ENCODE results near the gene PFKFB4. TPM values are rescaled to one million over a fixed set of nuclear protein-coding genes. Genes with fewer than 3 reads are reported as not detected.
A peak's percentile ranks its signal among the peaks of the same experiment; 100 is the strongest.
"Not testable (repeated sequence)": the region's sequence is repeated elsewhere in the genome, so short reads cannot be mapped to it uniquely, and the experiment has no call there.

Gene PFKFB4
- total RNA-seq, 2 experiments from 2014 or later: 21.6 to 24.9 TPM

- H3K27ac Mint-ChIP-seq: peak overlapping the region; percentile 62
- no peak overlapping the region for H3K4me3 Mint-ChIP-seq
- H3K9me3 Mint-ChIP-seq: no peaks in the 10 kb centered on the region
- peaks cover 45% of the 10 kb centered on the region for H3K4me1 Mint-ChIP-seq
- H3K27me3 Mint-ChIP-seq: no peaks in the 10 kb centered on the region
- peaks cover 20% of the 10 kb centered on the region for H3K36me3 Mint-ChIP-seq (ENCODE audit: low read depth)
- CTCF ChIA-PET: interaction anchor here (0.6 to 3.4 kb wide), 21 partner anchors 8 to 355 kb away, joined by 3 to 19 read pairs (median 3); partner anchors contain the start of genes PFKFB4 and SLC26A6
- POLR2A ChIA-PET: interaction anchor here (0.5 to 0.6 kb wide), 2 partner anchors 8 to 107 kb away, joined by 3 to 5 read pairs; no protein-coding TSS in a partner anchor
- DNase-seq: peak; percentile 89
Measured at GRCh38 chr3:48548729-48549705, 7.6 kb downstream of the PFKFB4 start.

DNA sequence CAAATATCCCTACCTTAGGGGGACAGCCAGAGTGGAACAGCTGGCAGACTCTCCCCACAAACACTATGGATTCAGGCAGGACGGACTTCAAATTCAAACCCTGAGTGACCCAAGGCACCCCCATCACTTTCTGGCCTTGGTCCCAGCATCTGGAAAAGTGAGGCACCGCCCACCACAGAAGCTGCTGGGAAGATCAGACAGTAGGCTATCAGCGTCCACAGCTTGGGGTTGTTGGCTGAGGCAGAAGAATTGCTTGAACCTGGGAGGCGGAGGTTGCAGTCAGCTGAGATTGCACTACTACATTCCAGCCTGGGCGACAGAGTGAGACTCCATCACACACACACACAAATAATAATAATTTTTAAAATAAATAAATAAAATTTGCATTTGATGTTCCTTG lies 8.5 kb downstream of the PFKFB4 start:
- CTCF ChIA-PET: interaction anchor here (0.6 to 3.4 kb wide), 8 partner anchors 14 to 354 kb away, joined by 3 to 19 read pairs (median 4); no protein-coding TSS in a partner anchor
- no peak overlapping the region for H3K4me3 Mint-ChIP-seq
- no peak for DNase-seq
- H3K27me3 Mint-ChIP-seq: no peaks in the 10 kb centered on the region
- H3K4me1 Mint-ChIP-seq: peaks cover 41% of the 10 kb centered on the region
- H3K9me3 Mint-ChIP-seq: no peaks in the 10 kb centered on the region
- peaks cover 22% of the 10 kb centered on the region for H3K36me3 Mint-ChIP-seq (ENCODE audit: low read depth)
- peak overlapping the region; percentile 25 for H3K27ac Mint-ChIP-seq
- POLR2A ChIA-PET: no interaction called here

GRCh38 chr3:48546203-48546829 lies 10.3 kb downstream of the PFKFB4 start:
- no peaks in the 10 kb centered on the region for H3K9me3 Mint-ChIP-seq
- H3K4me1 Mint-ChIP-seq: peaks cover 47% of the 10 kb centered on the region
- DNase-seq: no peak
- ChIA-PET POLR2A (no interaction called here), CTCF (interaction anchor here (1.1 to 1.5 kb wide), 2 partner anchors 12 to 73 kb away, joined by 3 to 4 read pairs; no protein-coding TSS in a partner anchor)
- H3K36me3 Mint-ChIP-seq (ENCODE audit: low read depth): peaks cover 26% of the 10 kb centered on the region
- no peaks in the 10 kb centered on the region for H3K27me3 Mint-ChIP-seq
- no peak overlapping the region for H3K4me3 Mint-ChIP-seq
- peak overlapping the region; percentile 58 for H3K27ac Mint-ChIP-seq

GRCh38 chr3:48544141-48544540 lies 12.5 kb downstream of the PFKFB4 start:
- Mint-ChIP-seq H3K4me3 (no peak overlapping the region), H3K27ac (peak overlapping the region; percentile 9), H3K9me3 (no peaks in the 10 kb centered on the region), H3K27me3 (no peaks in the 10 kb centered on the region), H3K36me3 (ENCODE audit: low read depth) (peaks cover 26% of the 10 kb centered on the region), H3K4me1 (peaks cover 37% of the 10 kb centered on the region)
- no peak for DNase-seq
- ChIA-PET CTCF (interaction anchor here (1.5 to 1.6 kb wide), 4 partner anchors 10 to 144 kb away, joined by 4 to 7 read pairs (median 6); partner anchors contain the start of gene SLC26A6), POLR2A (no interaction called here)

DNA sequence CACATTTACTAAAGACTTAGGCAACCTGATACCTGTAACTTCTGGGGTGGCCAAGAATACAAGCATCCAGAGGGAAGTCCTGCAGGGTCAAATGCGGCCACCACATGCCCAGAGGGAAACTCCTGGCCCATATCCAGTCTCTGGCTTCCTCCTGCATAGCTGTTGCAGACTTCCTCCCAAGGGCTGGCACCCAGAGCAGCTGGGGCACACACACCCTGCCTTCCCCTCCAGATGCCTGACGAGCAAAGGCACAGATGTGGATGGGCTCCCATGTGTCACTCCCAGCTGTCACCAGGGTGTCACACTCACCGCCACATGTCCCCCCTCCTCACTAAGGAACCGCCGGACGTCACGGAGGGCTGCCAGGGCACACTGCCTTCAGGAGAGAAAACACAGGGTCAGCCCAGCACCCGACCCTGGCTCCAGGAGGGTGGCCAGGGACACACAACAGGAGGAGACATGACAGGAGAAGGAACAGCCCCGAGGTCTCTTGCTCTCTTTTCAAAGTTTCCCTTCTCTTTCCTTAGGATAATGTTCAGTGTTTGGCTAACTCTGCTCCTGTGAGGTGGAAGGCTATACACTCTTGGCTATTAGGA lies 13.2 kb downstream of the PFKFB4 start:
- no peak overlapping the region for H3K4me3 Mint-ChIP-seq
- peak overlapping the region; percentile 7 for H3K27ac Mint-ChIP-seq
- no peaks in the 10 kb centered on the region for H3K9me3 Mint-ChIP-seq

DNA sequence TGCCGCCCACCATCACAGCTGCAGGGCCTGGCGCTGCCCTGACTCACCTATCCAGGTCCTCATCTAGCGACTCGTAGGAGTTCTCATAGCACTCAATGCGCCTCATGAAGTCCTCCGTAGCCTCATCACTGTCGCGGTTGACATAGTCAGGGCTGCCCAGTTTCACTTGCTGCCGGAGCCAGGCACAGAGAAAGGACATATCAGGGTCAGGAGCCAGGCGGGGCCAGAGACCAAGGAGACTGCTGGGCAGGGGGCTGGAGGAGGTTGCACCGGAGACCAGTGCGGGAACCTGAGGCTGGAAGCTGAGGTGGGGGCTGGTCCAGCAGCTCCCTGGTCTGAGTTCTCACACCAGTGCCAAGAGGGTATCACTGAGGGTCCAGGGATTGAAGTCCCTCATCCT lies 18.2 kb downstream of the PFKFB4 start:
- no peak for DNase-seq
- H3K4me1 Mint-ChIP-seq: peaks cover 24% of the 10 kb centered on the region
- no peaks in the 10 kb centered on the region for H3K9me3 Mint-ChIP-seq
- peaks cover 46% of the 10 kb centered on the region for H3K36me3 Mint-ChIP-seq (ENCODE audit: low read depth)
- no peaks in the 10 kb centered on the region for H3K27me3 Mint-ChIP-seq
- ChIA-PET POLR2A (no interaction called here), CTCF (no interaction called here)
- H3K4me3 Mint-ChIP-seq: no peak overlapping the region
- no peak overlapping the region for H3K27ac Mint-ChIP-seq

More for the DNA sequence above, 13.2 kb downstream of the PFKFB4 start:
- ChIA-PET CTCF (interaction anchor here (1.3 kb wide), 1 partner anchor 10 kb away, joined by 3 read pairs; no protein-coding TSS in a partner anchor), POLR2A (no interaction called here)
- no peak for DNase-seq
- peaks cover 22% of the 10 kb centered on the region for H3K36me3 Mint-ChIP-seq (ENCODE audit: low read depth)
- peaks cover 30% of the 10 kb centered on the region for H3K4me1 Mint-ChIP-seq
- no peaks in the 10 kb centered on the region for H3K27me3 Mint-ChIP-seq

GRCh38 chr3:48536785-48537184 lies 19.8 kb downstream of the PFKFB4 start:
- no peak for DNase-seq
- POLR2A ChIA-PET: no interaction called here
- no peaks in the 10 kb centered on the region for H3K27me3 Mint-ChIP-seq
- H3K4me1 Mint-ChIP-seq: peaks cover 19% of the 10 kb centered on the region
- CTCF ChIA-PET: interaction anchor here (0.7 to 1.4 kb wide), 4 partner anchors 8 to 136 kb away, joined by 3 to 4 read pairs (median 4); no protein-coding TSS in a partner anchor
- no peak overlapping the region for H3K27ac Mint-ChIP-seq
- no peak overlapping the region for H3K4me3 Mint-ChIP-seq
- no peaks in the 10 kb centered on the region for H3K9me3 Mint-ChIP-seq
- peaks cover 47% of the 10 kb centered on the region for H3K36me3 Mint-ChIP-seq (ENCODE audit: low read depth)

- Mint-ChIP-seq H3K9me3 (no peaks in the 10 kb centered on the region), H3K4me1 (peaks cover 19% of the 10 kb centered on the region), H3K27ac (no peak overlapping the region), H3K4me3 (no peak overlapping the region), H3K27me3 (no peaks in the 10 kb centered on the region), H3K36me3 (ENCODE audit: low read depth) (peaks cover 47% of the 10 kb centered on the region)
- CTCF ChIA-PET: interaction anchor here (0.7 to 1.4 kb wide), 3 partner anchors 11 to 135 kb away, joined by 3 to 4 read pairs (median 3); no protein-coding TSS in a partner anchor
- no peak for DNase-seq
- POLR2A ChIA-PET: no interaction called here
Measured at GRCh38 chr3:48536116-48536515, 20.5 kb downstream of the PFKFB4 start.

- H3K27me3 Mint-ChIP-seq: no peaks in the 10 kb centered on the region
- CTCF ChIA-PET: interaction anchor here (0.7 to 1.4 kb wide), 2 partner anchors 11 to 135 kb away, joined by 3 read pairs; no protein-coding TSS in a partner anchor
- peaks cover 47% of the 10 kb centered on the region for H3K36me3 Mint-ChIP-seq (ENCODE audit: low read depth)
Measured at GRCh38 chr3:48535578-48535977, 21.0 kb downstream of the PFKFB4 start.

GRCh38 chr3:48532977-48533337 lies 23.6 kb downstream of the PFKFB4 start:
- CTCF ChIA-PET: interaction anchor here (0.6 to 1.8 kb wide), 3 partner anchors 14 to 706 kb away, joined by 3 to 6 read pairs (median 4); no protein-coding TSS in a partner anchor
- Mint-ChIP-seq H3K4me1 (peaks cover 18% of the 10 kb centered on the region), H3K36me3 (ENCODE audit: low read depth) (peaks cover 46% of the 10 kb centered on the region), H3K4me3 (no peak overlapping the region), H3K27me3 (no peaks in the 10 kb centered on the region), H3K9me3 (no peaks in the 10 kb centered on the region), H3K27ac (no peak overlapping the region)
- no peak for DNase-seq
- POLR2A ChIA-PET: no interaction called here

More at GRCh38 chr3:48535578-48535977, 21.0 kb downstream of the PFKFB4 start:
- no peak for DNase-seq
- POLR2A ChIA-PET: no interaction called here
- Mint-ChIP-seq H3K4me3 (no peak overlapping the region), H3K27ac (no peak overlapping the region), H3K4me1 (peaks cover 19% of the 10 kb centered on the region), H3K9me3 (no peaks in the 10 kb centered on the region)

DNA sequence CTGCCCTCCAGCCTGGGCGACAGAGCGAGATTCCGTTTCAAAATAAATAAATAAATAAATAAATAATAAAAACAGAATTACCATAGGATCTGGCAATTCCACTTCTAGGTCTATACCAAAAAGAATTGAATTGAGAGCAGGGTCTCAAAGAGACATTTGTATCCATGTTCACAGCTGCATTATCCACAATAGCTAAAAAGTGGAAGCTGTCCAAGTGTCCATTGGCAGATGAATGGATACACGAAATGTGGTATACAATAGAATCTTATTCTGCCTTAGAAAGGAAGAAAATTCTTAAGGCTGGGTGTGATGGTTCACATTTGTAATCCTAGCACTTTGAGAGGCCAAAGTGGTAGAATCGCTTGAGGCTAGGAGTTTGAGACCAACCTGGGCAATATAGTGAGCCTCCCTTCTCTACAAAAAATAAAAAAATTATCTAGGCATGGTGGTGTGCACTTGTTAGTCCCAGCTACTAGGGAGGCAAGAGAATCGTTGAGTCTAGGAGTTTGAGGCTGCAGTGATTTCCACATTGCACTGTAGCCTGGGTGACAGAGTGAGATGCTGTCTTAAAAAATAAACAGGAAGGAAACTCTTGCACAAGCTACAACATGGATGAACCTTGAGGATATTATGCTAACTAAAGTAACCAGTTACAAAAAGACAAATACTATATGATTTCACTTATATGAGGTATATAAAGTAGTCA lies 24.2 kb downstream of the PFKFB4 start:
- no peaks in the 10 kb centered on the region for H3K9me3 Mint-ChIP-seq
- DNase-seq: no peak
- ChIA-PET POLR2A (no interaction called here), CTCF (interaction anchor here (1.0 to 1.8 kb wide), 3 partner anchors 13 to 59 kb away, joined by 3 to 6 read pairs (median 3); no protein-coding TSS in a partner anchor)
- no peaks in the 10 kb centered on the region for H3K27me3 Mint-ChIP-seq
- peaks cover 18% of the 10 kb centered on the region for H3K4me1 Mint-ChIP-seq
- peaks cover 45% of the 10 kb centered on the region for H3K36me3 Mint-ChIP-seq (ENCODE audit: low read depth)
- no peak overlapping the region for H3K4me3 Mint-ChIP-seq
- H3K27ac Mint-ChIP-seq: no peak overlapping the region

- H3K27me3 Mint-ChIP-seq, H3K9me3 Mint-ChIP-seq, POLR2A ChIA-PET, H3K27ac Mint-ChIP-seq, H3K4me3 Mint-ChIP-seq, DNase-seq: not testable (repeated sequence)
- Mint-ChIP-seq H3K4me1 (peaks cover 16% of the 10 kb centered on the region), H3K36me3 (ENCODE audit: low read depth) (peaks cover 40% of the 10 kb centered on the region)
- CTCF ChIA-PET: interaction anchor here (1.2 to 2.5 kb wide), 5 partner anchors 11 to 324 kb away, joined by 3 to 8 read pairs (median 4); no protein-coding TSS in a partner anchor
Measured at GRCh38 chr3:48530701-48531100, 25.9 kb downstream of the PFKFB4 start.
